ENCODE measurements around the gene SIN3B. TPM values are rescaled to one million over a fixed set of nuclear protein-coding genes. Genes with fewer than 3 reads are reported as not detected.

Gene SIN3B
- total RNA-seq, 2 donors from 2014 or later, result 19.8 to 31.0 TPM

GRCh38 chr19:16850133-16850532, 20.9 kb downstream of the SIN3B start:
- no peak overlapping the region for H3K4me3 ChIP-seq
- H3K9me3 ChIP-seq, result no peaks in the 10 kb centered on the region
- H3K4me1 ChIP-seq, result peaks cover 6% of the 10 kb centered on the region
- peaks cover 6% of the 10 kb centered on the region for H3K36me3 ChIP-seq
- no peak overlapping the region for H3K27ac ChIP-seq
- H3K9ac ChIP-seq (ENCODE audit: low read depth in 2 of 2, low read length in 2 of 2), result no peak overlapping the region
- DNase-seq, result no peak
- intact Hi-C loops (cut with DNase I), result no loop called here
- no peaks in the 10 kb centered on the region for H3K27me3 ChIP-seq
- no peak for TF ChIP-seq CTCF (IDR thresholded peaks at IDR 0.05)

GRCh38 chr19:16851031-16851712, 22.0 kb downstream of the SIN3B start:
- Histone ChIP-seq H3K27me3 (no peaks in the 10 kb centered on the region), H3K9ac (ENCODE audit: low read depth in 2 of 2, low read length in 2 of 2) (no peak overlapping the region), H3K9me3 (no peaks in the 10 kb centered on the region), H3K36me3 (peaks cover 6% of the 10 kb centered on the region), H3K27ac (no peak overlapping the region), H3K4me1 (peaks cover 6% of the 10 kb centered on the region), H3K4me3 (no peak overlapping the region)
- no peak for TF ChIP-seq CTCF (IDR thresholded peaks at IDR 0.05)
- intact Hi-C loops (cut with DNase I), result no loop called here
- DNase-seq, result no peak

- no peak for TF ChIP-seq CTCF (IDR thresholded peaks at IDR 0.05)
- H3K4me1 ChIP-seq, result peaks cover 6% of the 10 kb centered on the region
- intact Hi-C loops (cut with DNase I), result no loop called here
- no peak for DNase-seq
- peaks cover 4% of the 10 kb centered on the region for H3K36me3 ChIP-seq
- H3K4me3 ChIP-seq, result no peak overlapping the region
- H3K27ac ChIP-seq, result no peak overlapping the region
- no peaks in the 10 kb centered on the region for H3K27me3 ChIP-seq
- no peak overlapping the region for H3K9ac ChIP-seq (ENCODE audit: low read depth in 2 of 2, low read length in 2 of 2)
- H3K9me3 ChIP-seq, result no peaks in the 10 kb centered on the region
These were observed 23.9 kb downstream of the SIN3B start for GRCh38 chr19:16853066-16853465.

GRCh38 chr19:16856091-16856490, 26.9 kb downstream of the SIN3B start:
- H3K9ac ChIP-seq (ENCODE audit: low read depth in 2 of 2, low read length in 2 of 2), result no peak overlapping the region
- no peaks in the 10 kb centered on the region for H3K27me3 ChIP-seq
- H3K36me3 ChIP-seq, result peaks cover 4% of the 10 kb centered on the region
- no peak overlapping the region for H3K4me3 ChIP-seq
- no peak for TF ChIP-seq CTCF (IDR thresholded peaks at IDR 0.05)
- no peaks in the 10 kb centered on the region for H3K4me1 ChIP-seq
- DNase-seq, result no peak
- no peak overlapping the region for H3K27ac ChIP-seq
- intact Hi-C loops (cut with DNase I), result no loop called here
- no peaks in the 10 kb centered on the region for H3K9me3 ChIP-seq

GRCh38 chr19:16859626-16860025, 30.4 kb downstream of the SIN3B start:
- no peaks in the 10 kb centered on the region for H3K36me3 ChIP-seq
- intact Hi-C loops (cut with DNase I), result no loop called here

More at GRCh38 chr19:16859626-16860025, 30.4 kb downstream of the SIN3B start:
- no peak overlapping the region for H3K4me3 ChIP-seq
- H3K4me1 ChIP-seq, result no peaks in the 10 kb centered on the region
- no peak overlapping the region for H3K9ac ChIP-seq (ENCODE audit: low read depth in 2 of 2, low read length in 2 of 2)
- H3K27me3 ChIP-seq, result no peaks in the 10 kb centered on the region
- H3K27ac ChIP-seq, result no peak overlapping the region
- no peak for TF ChIP-seq CTCF (IDR thresholded peaks at IDR 0.05)
- DNase-seq, result no peak
- H3K9me3 ChIP-seq, result no peaks in the 10 kb centered on the region
